ENCODE data around the gene PKP1. TPM values are rescaled to one million over a fixed set of nuclear protein-coding genes. Genes with fewer than 3 reads are reported as not detected.

Gene PKP1
- total RNA-seq, 2 donors from 2014 or later, result 0.18 to 0.44 TPM

DNA sequence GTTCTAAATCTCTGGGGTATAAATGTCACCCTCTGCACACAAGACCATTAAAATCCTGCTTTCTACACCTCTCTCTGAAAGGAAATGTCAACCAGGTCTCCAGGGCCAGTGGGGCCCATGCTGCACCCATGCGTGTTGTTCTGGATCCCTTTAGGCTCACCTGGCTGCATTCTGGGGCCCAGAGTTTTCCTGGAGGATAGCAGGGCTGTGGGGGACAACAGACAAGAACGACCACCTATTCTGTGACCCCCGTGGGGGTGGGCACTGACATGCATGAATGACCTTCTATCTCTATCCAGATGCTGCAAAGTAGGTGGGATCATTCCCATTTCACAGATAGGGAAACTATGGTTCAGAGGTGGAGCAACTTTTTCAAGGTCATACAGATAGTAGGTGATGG, 52.6 kb downstream of the PKP1 start:
- Histone ChIP-seq H3K27me3 (ENCODE audit: control insufficient read depth, insufficient read depth, low read length, poor library complexity, severe bottlenecking) (no peaks in the 10 kb centered on the region), H3K9ac (ENCODE audit: extremely low read depth, low read length, poor library complexity, severe bottlenecking) (no peak overlapping the region), H3K4me1 (ENCODE audit: control insufficient read depth, insufficient read depth, low read length) (no peaks in the 10 kb centered on the region), H3K9me3 (ENCODE audit: control insufficient read depth, low read length) (no peaks in the 10 kb centered on the region), H3K4me3 (ENCODE audit: low read length) (no peak overlapping the region), H3K36me3 (ENCODE audit: control insufficient read depth, insufficient read depth, low read length) (no peaks in the 10 kb centered on the region), H3K27ac (ENCODE audit: low read depth, low read length) (no peak overlapping the region)
- Mint-ChIP-seq H3K36me3 (ENCODE audit: low read depth) (no peaks in the 10 kb centered on the region), H3K4me3 (no peak overlapping the region), H3K27ac (no peak overlapping the region), H3K4me1 (no peaks in the 10 kb centered on the region), H3K27me3 (ENCODE audit: insufficient read depth) (peaks cover 2% of the 10 kb centered on the region), H3K9me3 (no peaks in the 10 kb centered on the region)
- TF ChIP-seq, protein P1, sequence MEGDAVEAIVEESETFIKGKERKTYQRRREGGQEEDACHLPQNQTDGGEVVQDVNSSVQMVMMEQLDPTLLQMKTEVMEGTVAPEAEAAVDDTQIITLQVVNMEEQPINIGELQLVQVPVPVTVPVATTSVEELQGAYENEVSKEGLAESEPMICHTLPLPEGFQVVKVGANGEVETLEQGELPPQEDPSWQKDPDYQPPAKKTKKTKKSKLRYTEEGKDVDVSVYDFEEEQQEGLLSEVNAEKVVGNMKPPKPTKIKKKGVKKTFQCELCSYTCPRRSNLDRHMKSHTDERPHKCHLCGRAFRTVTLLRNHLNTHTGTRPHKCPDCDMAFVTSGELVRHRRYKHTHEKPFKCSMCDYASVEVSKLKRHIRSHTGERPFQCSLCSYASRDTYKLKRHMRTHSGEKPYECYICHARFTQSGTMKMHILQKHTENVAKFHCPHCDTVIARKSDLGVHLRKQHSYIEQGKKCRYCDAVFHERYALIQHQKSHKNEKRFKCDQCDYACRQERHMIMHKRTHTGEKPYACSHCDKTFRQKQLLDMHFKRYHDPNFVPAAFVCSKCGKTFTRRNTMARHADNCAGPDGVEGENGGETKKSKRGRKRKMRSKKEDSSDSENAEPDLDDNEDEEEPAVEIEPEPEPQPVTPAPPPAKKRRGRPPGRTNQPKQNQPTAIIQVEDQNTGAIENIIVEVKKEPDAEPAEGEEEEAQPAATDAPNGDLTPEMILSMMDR (conservative IDR thresholded peaks at IDR 0.05), result no peak
- WGBS, 2 experiments (ENCODE audit: insufficient coverage in 1 of 2, insufficient read length in 1 of 2), result 80 to 85% methylated on average over 1 to 3 of the region's 3 CpGs
- DNase-seq, result no peak

DNA sequence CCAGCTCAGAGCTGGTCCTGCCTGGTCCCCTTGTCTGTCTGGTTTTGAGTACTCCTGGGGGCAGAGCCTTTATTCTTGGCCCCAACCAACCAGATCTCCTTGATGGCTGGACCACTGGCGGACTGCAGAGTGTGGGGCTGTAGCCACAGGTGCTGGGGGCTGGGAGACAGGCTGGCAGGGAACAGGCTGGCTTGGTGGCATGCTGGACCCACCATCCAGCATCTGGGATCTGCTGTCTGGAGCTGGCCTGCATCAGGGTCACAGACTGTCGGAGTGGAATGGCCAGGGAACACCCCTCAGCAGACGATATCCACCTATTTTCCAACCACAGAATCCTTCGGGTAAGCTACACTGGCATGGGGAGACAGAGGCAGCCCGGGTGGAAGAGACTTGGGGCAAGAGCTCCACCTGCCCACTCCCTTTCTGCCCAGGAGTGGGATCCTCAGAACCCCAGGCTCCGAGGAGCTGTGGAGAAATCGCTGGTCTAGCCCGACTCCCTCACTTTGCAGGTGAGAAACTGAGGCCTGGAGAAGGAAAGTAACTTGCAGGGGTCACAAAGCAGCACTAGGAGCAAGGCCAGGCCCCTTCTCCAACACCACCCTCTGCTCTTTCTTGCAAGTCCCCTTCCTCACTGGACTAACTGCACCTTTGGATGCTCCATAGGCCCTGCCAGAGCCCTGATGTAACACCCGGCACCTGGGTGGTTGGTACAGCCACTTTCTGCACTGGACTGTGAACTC, 53.6 kb downstream of the PKP1 start:
- H3K9me3 Mint-ChIP-seq, result peaks cover 4% of the 10 kb centered on the region
- no peaks in the 10 kb centered on the region for H3K4me1 Mint-ChIP-seq
- TF ChIP-seq, protein P1 (conservative IDR thresholded peaks at IDR 0.05), result no peak
- WGBS, 2 experiments (ENCODE audit: insufficient coverage in 1 of 2, insufficient read length in 1 of 2), result 93 to 100% methylated on average over 1 to 9 of the region's 9 CpGs
- peaks cover 6% of the 10 kb centered on the region for H3K9me3 ChIP-seq (ENCODE audit: control insufficient read depth, low read length)
- H3K27me3 Mint-ChIP-seq (ENCODE audit: insufficient read depth), result peaks cover 2% of the 10 kb centered on the region
- no peak overlapping the region for H3K27ac Mint-ChIP-seq
- H3K36me3 ChIP-seq (ENCODE audit: control insufficient read depth, insufficient read depth, low read length), result no peaks in the 10 kb centered on the region
- no peaks in the 10 kb centered on the region for H3K4me1 ChIP-seq (ENCODE audit: control insufficient read depth, insufficient read depth, low read length)
- no peak overlapping the region for H3K4me3 Mint-ChIP-seq
- H3K27ac ChIP-seq (ENCODE audit: low read depth, low read length), result no peak overlapping the region
- no peak for DNase-seq
- no peaks in the 10 kb centered on the region for H3K27me3 ChIP-seq (ENCODE audit: control insufficient read depth, insufficient read depth, low read length, poor library complexity, severe bottlenecking)
- no peak overlapping the region for H3K9ac ChIP-seq (ENCODE audit: extremely low read depth, low read length, poor library complexity, severe bottlenecking)
- H3K36me3 Mint-ChIP-seq (ENCODE audit: low read depth), result no peaks in the 10 kb centered on the region
- no peak overlapping the region for H3K4me3 ChIP-seq (ENCODE audit: low read length)

DNA sequence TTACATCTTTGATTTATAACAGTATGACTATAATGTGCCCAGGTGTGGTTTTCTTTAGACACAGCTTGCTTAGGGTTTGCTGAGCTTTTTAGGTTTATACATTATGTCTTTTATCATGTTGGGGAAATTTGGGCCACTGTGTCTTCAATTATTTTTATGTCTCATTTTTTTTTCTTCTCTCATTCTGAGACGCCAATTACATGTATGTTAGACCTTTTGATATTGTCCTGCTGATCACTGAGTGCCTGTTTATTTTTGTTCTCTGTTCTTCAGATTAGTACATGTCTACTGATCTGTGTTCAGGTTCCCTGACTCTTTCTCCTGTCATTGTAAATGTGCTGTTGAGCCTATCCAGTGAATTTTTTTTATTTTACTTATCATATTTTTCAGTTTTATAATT, 58.1 kb downstream of the PKP1 start:
- Histone ChIP-seq H3K36me3 (ENCODE audit: control insufficient read depth, insufficient read depth, low read length) (no peaks in the 10 kb centered on the region), H3K4me1 (ENCODE audit: control insufficient read depth, insufficient read depth, low read length) (peaks cover 4% of the 10 kb centered on the region), H3K4me3 (ENCODE audit: low read length) (no peak overlapping the region), H3K9me3 (ENCODE audit: control insufficient read depth, low read length) (peaks cover 14% of the 10 kb centered on the region), H3K27ac (ENCODE audit: low read depth, low read length) (no peak overlapping the region), H3K27me3 (ENCODE audit: control insufficient read depth, insufficient read depth, low read length, poor library complexity, severe bottlenecking) (no peaks in the 10 kb centered on the region), H3K9ac (ENCODE audit: extremely low read depth, low read length, poor library complexity, severe bottlenecking) (no peak overlapping the region)
- TF ChIP-seq, protein P1 (conservative IDR thresholded peaks at IDR 0.05), result no peak
- DNase-seq, result no peak
- Mint-ChIP-seq H3K27me3 (ENCODE audit: insufficient read depth) (peaks cover 4% of the 10 kb centered on the region), H3K27ac (no peak overlapping the region), H3K9me3 (peaks cover 4% of the 10 kb centered on the region), H3K4me1 (no peaks in the 10 kb centered on the region), H3K4me3 (no peak overlapping the region), H3K36me3 (ENCODE audit: low read depth) (no peaks in the 10 kb centered on the region)
- WGBS, 2 experiments (ENCODE audit: insufficient coverage in 1 of 2, insufficient read length in 1 of 2), result 71 to 94% methylated on average over 1 of the region's 1 CpG

Data from endodermal cell (in vitro differentiated cells).